Gastrocnemius medialis (tissue), 4 donors: ENCODE measurements around the gene RNASE13. TPM values are rescaled to one million over a fixed set of nuclear protein-coding genes. Genes with fewer than 3 reads are reported as not detected.

Experiments used
- ATAC-seq, 2 donors: fragments of 150-250 bp; one replicate each; pipeline ENCODE4 v1.9.1; 2016
- DNase-seq, 2 donors: peaks; one replicate each; pipeline ENCODE4 v3.0.0-alpha.2; 2019
- H3K27ac ChIP-seq, 4 donors: fragments of 200-600 bp; sonication (generic); 1 replicate in 1 of 4; 2 replicates in 3 of 4; pipeline ENCODE4 v1.5.1; 2016 to 2018; ENCODE audit warnings: mild to moderate bottlenecking in 2 of 4, moderate library complexity in 1 of 4
- H3K27me3 ChIP-seq, 3 donors: fragments of 200-600 bp; sonication (generic) in 2 of 3; 1 replicate in 1 of 3; 2 replicates in 2 of 3; pipeline versions ENCODE4 v1.5.1 to v1.6.0; 2016 to 2019; ENCODE audit warnings: mild to moderate bottlenecking in 1 of 3, moderate library complexity in 1 of 3
- H3K36me3 ChIP-seq, 2 donors: fragments of 200-600 bp; sonication (generic) in 1 of 2; one replicate each; pipeline ENCODE4 v1.5.1; 2017 to 2018
- H3K4me1 ChIP-seq, 2 donors: fragments of 200-600 bp; sonication (generic) in 1 of 2; one replicate each; pipeline ENCODE4 v1.5.1; 2016 to 2017; ENCODE audit warnings: mild to moderate bottlenecking in 2 of 2
- H3K4me3 ChIP-seq, 4 donors: fragments of 200-600 bp; sonication (generic) in 3 of 4; 1 replicate in 1 of 4; 2 replicates in 3 of 4; pipeline ENCODE4 v1.5.1; 2016 to 2019; ENCODE audit warnings: mild to moderate bottlenecking in 2 of 4
- H3K9me3 ChIP-seq, 3 donors: fragments of 200-600 bp; sonication (generic) in 2 of 3; 1 replicate in 1 of 3; 2 replicates in 2 of 3; pipeline ENCODE4 v1.5.1; 2016 to 2019
- CTCF ChIP-seq, 5 experiments: fragments of 450-650 bp in 3 of 5; fragments of 200-600 bp in 2 of 5; sonication (generic) in 2 of 5; IDR thresholded peaks in 4 of 5; conservative IDR thresholded peaks in 1 of 5; 1 replicate in 4 of 5; 2 replicates in 1 of 5; pipeline ENCODE4 v1.5.1; 2016 to 2019; ENCODE audit warnings: antibody characterized with exemption in 5 of 5, mild to moderate bottlenecking in 3 of 5, moderate library complexity in 3 of 5
- POLR2A ChIP-seq, 2 donors: fragments of 450-650 bp; IDR thresholded peaks; one replicate each; pipeline ENCODE4 v1.6.1; 2017; ENCODE audit warnings: antibody characterized with exemption in 2 of 2, mild to moderate bottlenecking in 2 of 2, moderate library complexity in 2 of 2
- in situ Hi-C, 4 donors: fragments of 200-750 bp; cut with MboI; loops; one replicate each; pipeline versions ENCODE4 v1.15.0 to v1.8.0; 2017; ENCODE audit warnings: low sequenced_read_pairs in 4 of 4
- intact Hi-C: fragments of 100-400 bp; cut with DNase I; formaldehyde crosslinking; loops from one replicate; pipeline ENCODE4 v1.15.1; 2023; ENCODE audit warnings: low total_unique reads
- total RNA-seq, 4 donors: library from RNA; depleted of rRNA; stranded (reverse); fragments of >200 nt; gene quantifications; one replicate each; pipeline versions ENCODE4 v1.1.0 to v1.2.3, GENCODE V29; 2016

Gene RNASE13
- total RNA-seq, 4 donors from 2014 or later, result not detected

GRCh38 chr14:21053184-21054122 lies 18.8 kb upstream of the RNASE13 start:
- Histone ChIP-seq H3K36me3 (no peaks in the 10 kb centered on the region), H3K27me3 (no peaks in the 10 kb centered on the region), H3K4me1 (peaks cover 0 to 3% of the 10 kb centered on the region in 2 donors), H3K4me3 (no peak overlapping the region), H3K27ac (no peak overlapping the region), H3K9me3 (no peaks in the 10 kb centered on the region)
- ATAC-seq (no peak), DNase-seq (no peak)
- intact Hi-C loops, result no loop called here
- in situ Hi-C loops, result loop anchor here in 1 of 4 donors (25.0 kb wide), 1 partner anchor 366 kb away; the partner anchor contains the start of genes ANG and RNASE4
- TF ChIP-seq CTCF (IDR thresholded peaks at IDR 0.05 in 4 of 5, conservative IDR thresholded peaks at IDR 0.05 in 1 of 5) (no peak), POLR2A (IDR thresholded peaks at IDR 0.05) (no peak)

- Histone ChIP-seq H3K9me3 (no peaks in the 10 kb centered on the region), H3K4me3 (no peak overlapping the region), H3K27ac (no peak overlapping the region), H3K36me3 (no peaks in the 10 kb centered on the region), H3K27me3 (no peaks in the 10 kb centered on the region), H3K4me1 (peaks cover 13 to 22% of the 10 kb centered on the region in 2 donors)
- in situ Hi-C loops, result loop anchor here in 1 of 4 donors (25.0 kb wide), 1 partner anchor 363 kb away; the partner anchor contains the start of genes ANG and RNASE4
- intact Hi-C loops, result no loop called here
- DNase-seq (no peak), ATAC-seq (no peak)
- TF ChIP-seq CTCF (IDR thresholded peaks at IDR 0.05 in 4 of 5, conservative IDR thresholded peaks at IDR 0.05 in 1 of 5), result no peak
- no peak for TF ChIP-seq POLR2A (IDR thresholded peaks at IDR 0.05)
Measured at GRCh38 chr14:21050597-21050996, 16.0 kb upstream of the RNASE13 start.

GRCh38 chr14:21049271-21049673 lies 14.7 kb upstream of the RNASE13 start:
- intact Hi-C loops, result loop anchor here (10.0 kb wide), 1 partner anchor 434 kb away; no protein-coding TSS in a partner anchor
- TF ChIP-seq CTCF (IDR thresholded peaks at IDR 0.05 in 4 of 5, conservative IDR thresholded peaks at IDR 0.05 in 1 of 5), result no peak
- TF ChIP-seq POLR2A (IDR thresholded peaks at IDR 0.05), result no peak
- ATAC-seq, result no peak
- no peak overlapping the region for H3K4me3 ChIP-seq
- no peaks in the 10 kb centered on the region for H3K36me3 ChIP-seq
- DNase-seq, result no peak
- in situ Hi-C loops, result loop anchor here in 1 of 4 donors (25.0 kb wide), 1 partner anchor 587 kb away; the partner anchor contains the start of genes APEX1, OSGEP, PIP4P1 and PNP
- peaks cover 18 to 22% of the 10 kb centered on the region in 2 donors for H3K4me1 ChIP-seq
- H3K27me3 ChIP-seq, result no peaks in the 10 kb centered on the region
- no peaks in the 10 kb centered on the region for H3K9me3 ChIP-seq
- no peak overlapping the region for H3K27ac ChIP-seq

GRCh38 chr14:21048638-21049037 lies 14.0 kb upstream of the RNASE13 start:
- no peaks in the 10 kb centered on the region for H3K9me3 ChIP-seq
- intact Hi-C loops (loop anchor here (10.0 kb wide), 1 partner anchor 434 kb away; no protein-coding TSS in a partner anchor), in situ Hi-C loops (loop anchor here in 1 of 4 donors (25.0 kb wide), 1 partner anchor 586 kb away; the partner anchor contains the start of genes APEX1, OSGEP, PIP4P1 and PNP)
- ATAC-seq, result no peak
- H3K4me1 ChIP-seq, result peaks cover 24 to 27% of the 10 kb centered on the region in 2 donors
- H3K4me3 ChIP-seq, result no peak overlapping the region
- no peaks in the 10 kb centered on the region for H3K36me3 ChIP-seq
- no peak for DNase-seq
- H3K27ac ChIP-seq, result no peak overlapping the region
- TF ChIP-seq POLR2A (IDR thresholded peaks at IDR 0.05) (no peak), CTCF (IDR thresholded peaks at IDR 0.05 in 4 of 5, conservative IDR thresholded peaks at IDR 0.05 in 1 of 5) (no peak)
- H3K27me3 ChIP-seq, result no peaks in the 10 kb centered on the region
